SIG-M5 (cell line): ENCODE results near the gene GAS2L3.

Source experiments
- DNase-seq: peaks from one replicate; lab custom pipeline; 2025; lab: John Stamatoyannopoulos, UW

Gene GAS2L3

GRCh38 chr12:100661300-100661951, 87.9 kb downstream of the GAS2L3 start:
- no peak for DNase-seq

GRCh38 chr12:100666588-100666987, 93.1 kb downstream of the GAS2L3 start:
- DNase-seq: no peak

DNA sequence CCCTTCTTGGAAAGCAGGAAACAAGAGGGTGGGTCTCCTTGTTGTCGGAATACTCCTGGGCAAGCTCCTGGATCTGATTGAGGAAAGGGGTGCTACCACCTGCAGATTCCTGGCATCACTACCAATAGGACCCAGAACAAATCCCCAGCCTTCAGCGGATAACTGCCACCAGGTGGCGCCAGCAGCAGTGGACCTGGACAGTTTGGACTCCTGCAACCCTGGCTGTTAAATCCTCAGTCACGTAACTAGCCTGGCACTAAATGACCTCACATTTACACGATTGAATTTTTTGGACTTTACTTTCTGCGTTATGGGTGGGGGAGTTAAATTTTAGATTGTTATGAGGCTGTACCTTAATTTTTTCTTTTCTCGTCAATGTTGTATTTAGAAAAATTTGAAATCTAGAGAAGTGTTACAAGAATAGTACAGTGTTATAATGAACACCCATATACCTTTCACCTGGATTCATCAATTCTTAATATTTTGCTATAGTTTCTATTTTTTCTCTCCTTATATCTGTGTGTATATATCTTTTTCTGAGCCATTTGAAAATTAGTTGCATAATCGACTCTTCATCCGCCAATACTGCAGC, 95.6 kb downstream of the GAS2L3 start:
- DNase-seq: no peak

DNA sequence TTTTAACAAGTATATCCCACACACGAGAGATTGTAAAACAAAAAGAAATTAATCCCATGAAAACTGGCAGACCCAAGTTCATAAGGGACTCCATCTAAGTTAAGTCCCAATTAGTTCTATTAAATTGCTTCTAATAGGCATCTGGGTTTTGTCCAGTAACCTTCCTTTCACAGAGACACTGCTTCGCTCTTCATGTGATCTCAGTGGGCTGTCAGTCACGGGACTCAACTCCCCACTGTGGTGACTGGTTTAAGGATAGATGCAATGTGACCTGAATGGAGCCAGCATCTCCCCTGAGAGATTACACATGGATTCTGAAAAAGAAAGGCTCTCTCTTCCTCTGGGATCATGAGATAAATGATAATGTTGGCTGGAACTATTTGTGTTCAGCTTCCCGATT, 96.4 kb downstream of the GAS2L3 start:
- DNase-seq: no peak

GRCh38 chr12:100671396-100672074, 98.1 kb downstream of the GAS2L3 start:
- no peak for DNase-seq

DNA sequence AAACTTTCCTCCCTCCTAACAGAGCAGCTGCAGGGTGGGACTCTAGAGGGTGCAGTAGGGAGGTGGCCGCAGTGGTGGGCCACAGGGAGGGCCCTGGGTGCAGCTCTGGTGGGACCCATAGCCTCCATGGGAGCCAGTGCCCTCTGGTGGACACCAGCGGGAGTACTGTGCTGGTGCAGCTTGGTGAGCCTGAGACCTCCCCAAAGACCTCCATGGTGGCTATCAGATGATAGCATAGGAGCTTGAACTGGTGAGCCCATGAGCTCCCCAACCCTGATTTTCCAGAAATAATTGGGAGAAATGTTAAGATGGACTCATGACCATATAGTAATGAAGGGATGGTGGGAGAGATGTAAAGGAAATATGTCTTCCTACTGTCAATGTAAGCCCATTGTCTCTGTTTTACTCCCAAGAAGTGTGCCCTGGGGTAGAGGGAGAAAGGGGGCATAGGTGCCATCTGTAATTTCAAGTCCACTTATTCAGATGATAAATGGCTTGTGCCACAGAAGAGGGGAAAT, 98.7 kb downstream of the GAS2L3 start:
- no peak for DNase-seq

- no peak for DNase-seq
Measured at GRCh38 chr12:100674036-100674888, 100.8 kb downstream of the GAS2L3 start.
